Tibial nerve (tissue), 4 donors: ENCODE data around the gene DDB1. TPM values are rescaled to one million over a fixed set of nuclear protein-coding genes. Genes with fewer than 3 reads are reported as not detected.

Source experiments
- DNase-seq, 2 donors: peaks; one replicate each; pipeline ENCODE4 v3.0.0-alpha.2; 2019; ENCODE audit warnings: low spot score in 2 of 2
- H3K27ac ChIP-seq, 4 donors: fragments of 200-600 bp; sonication (generic) in 3 of 4; one replicate each; pipeline ENCODE4 v1.5.1; 2017 to 2019; ENCODE audit warnings: mild to moderate bottlenecking in 1 of 4
- H3K27me3 ChIP-seq, 2 donors: fragments of 200-600 bp; sonication (generic) in 1 of 2; one replicate each; pipeline versions ENCODE4 v1.5.1 to v1.6.0; 2017 to 2019
- H3K36me3 ChIP-seq, 3 donors: fragments of 200-600 bp; sonication (generic); one replicate each; pipeline ENCODE4 v1.5.1; 2018 to 2019
- H3K4me1 ChIP-seq, 4 donors: fragments of 200-600 bp; sonication (generic) in 3 of 4; one replicate each; pipeline ENCODE4 v1.5.1; 2017 to 2019
- H3K4me3 ChIP-seq, 4 donors: fragments of 200-600 bp; sonication (generic) in 3 of 4; one replicate each; pipeline ENCODE4 v1.5.1; 2017 to 2019; ENCODE audit warnings: mild to moderate bottlenecking in 1 of 4, moderate library complexity in 1 of 4
- H3K9me3 ChIP-seq, 4 donors: fragments of 200-600 bp; sonication (generic) in 3 of 4; one replicate each; pipeline ENCODE4 v1.5.1; 2017 to 2019
- CTCF ChIP-seq, 5 experiments: fragments of 200-600 bp in 3 of 5; fragments of 450-650 bp in 2 of 5; sonication (generic) in 3 of 5; IDR thresholded peaks; one replicate each; pipeline ENCODE4 v1.5.1; 2016 to 2019; ENCODE audit warnings: antibody characterized with exemption in 5 of 5, mild to moderate bottlenecking in 3 of 5, moderate library complexity in 2 of 5
- EP300 ChIP-seq, 2 donors: sonication (generic); formaldehyde crosslinking; IDR thresholded peaks; one replicate each; pipeline ENCODE4 v1.6.1; 2017; ENCODE audit warnings: antibody characterized with exemption in 2 of 2, mild to moderate bottlenecking in 1 of 2
- POLR2A ChIP-seq, 2 donors: fragments of 450-650 bp; IDR thresholded peaks; one replicate each; pipeline ENCODE4 v1.6.1; 2017; ENCODE audit warnings: antibody characterized with exemption in 2 of 2, mild to moderate bottlenecking in 2 of 2, moderate library complexity in 2 of 2
- WGBS, 2 donors: methylation state at CpG; one replicate each; pipeline ENCODE4 v1.1.5; 2018; 5-methylcytosine and 5-hydroxymethylcytosine counted together
- total RNA-seq, 4 donors: library from RNA; depleted of rRNA; stranded (reverse); fragments of >200 nt; gene quantifications; one replicate each; pipeline ENCODE4 v1.1.0, GENCODE V29; 2016

Gene DDB1
- total RNA-seq, 4 donors from 2014 or later: 100 to 138 (median 113) TPM

DNA sequence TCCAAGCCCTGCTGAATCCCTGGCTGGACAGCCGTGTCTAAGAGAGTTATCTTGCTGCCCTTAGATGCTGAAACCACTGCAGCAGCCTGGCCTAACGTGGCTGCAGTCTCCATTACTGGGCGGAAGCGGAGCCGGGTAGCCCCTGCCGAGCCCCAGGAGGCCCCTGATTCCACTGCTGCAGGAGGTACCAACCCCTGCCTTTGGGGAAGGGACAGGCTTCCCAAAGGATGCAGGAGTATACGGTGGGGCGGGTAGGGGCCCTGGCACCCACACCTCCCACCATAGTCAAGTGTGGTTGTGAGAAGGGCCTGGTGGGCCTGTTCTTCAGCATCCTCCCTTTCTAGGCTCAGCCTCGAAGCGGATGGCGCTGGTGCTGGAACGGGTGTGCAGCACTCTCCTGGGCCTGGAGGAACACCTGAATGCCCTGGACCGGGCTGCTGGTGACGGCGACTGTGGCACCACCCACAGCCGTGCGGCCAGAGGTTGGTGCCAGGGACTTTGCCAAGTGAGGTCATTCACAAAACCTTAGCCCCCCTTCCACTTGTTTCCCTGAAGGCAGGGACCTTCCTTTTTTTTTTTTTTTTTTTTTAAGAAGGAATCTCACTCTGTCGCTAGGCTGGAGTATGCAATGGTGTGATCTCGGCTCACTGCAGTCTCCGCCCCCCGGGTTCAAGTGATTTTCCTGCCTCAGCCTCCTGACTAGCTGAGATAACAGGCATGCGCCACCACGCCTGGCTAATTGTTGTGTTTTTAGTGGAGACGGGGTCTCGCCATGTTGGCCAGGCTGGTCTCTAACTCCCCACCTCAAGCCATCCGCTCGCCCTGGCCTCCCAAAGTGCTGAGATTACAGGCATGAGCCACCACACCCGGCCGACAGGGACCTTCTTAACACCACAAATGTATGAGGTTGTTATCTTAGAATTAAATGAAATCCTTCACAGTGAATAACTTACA lies 11.2 kb upstream of the DDB1 start:
- H3K36me3 ChIP-seq: peaks cover 0 to 90% (median 0%) of the 10 kb centered on the region in 3 donors
- DNase-seq: no peak

DNA sequence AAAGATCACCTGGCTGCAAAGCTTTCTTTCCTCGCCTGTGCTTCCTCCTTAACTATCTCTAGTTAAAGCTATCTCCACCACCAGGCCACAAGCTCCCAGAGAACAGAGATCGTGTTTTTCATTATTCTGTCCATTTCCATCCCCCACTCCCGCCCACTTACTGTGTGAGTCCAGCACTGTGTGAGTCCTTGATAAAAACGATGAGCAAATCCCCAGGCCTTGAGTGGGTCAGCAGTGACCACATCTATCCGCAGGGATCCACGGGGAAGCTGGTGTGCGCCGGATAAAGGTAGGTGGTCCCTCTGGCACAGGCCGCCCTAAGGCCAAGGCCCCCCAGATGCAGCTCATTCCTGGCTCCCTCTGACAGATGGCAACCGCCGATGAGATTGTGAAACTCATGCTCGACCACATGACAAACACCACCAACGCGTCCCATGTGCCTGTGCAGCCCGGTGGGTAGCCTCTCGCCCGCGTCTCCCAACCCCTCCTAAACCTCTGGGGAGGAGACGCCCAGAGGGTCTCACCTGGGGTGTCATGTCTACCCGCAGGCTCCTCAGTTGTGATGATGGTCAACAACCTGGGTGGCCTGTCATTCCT lies 9.4 kb upstream of the DDB1 start:
- Histone ChIP-seq H3K4me1 (peaks cover 0 to 4% (median 0%) of the 10 kb centered on the region in 4 donors), H3K27ac (no peak overlapping the region), H3K9me3 (no peaks in the 10 kb centered on the region), H3K27me3 (no peaks in the 10 kb centered on the region), H3K36me3 (peaks cover 0 to 88% (median 0%) of the 10 kb centered on the region in 3 donors), H3K4me3 (no peak overlapping the region)
- DNase-seq: no peak
- TF ChIP-seq POLR2A (IDR thresholded peaks at IDR 0.05) (no peak), CTCF (IDR thresholded peaks at IDR 0.05) (no peak), EP300 (IDR thresholded peaks at IDR 0.05) (no peak)
- WGBS, 2 donors: 83 to 84% methylated on average over 20 of the region's 20 CpGs

More for the DNA sequence above, 11.2 kb upstream of the DDB1 start:
- no peak overlapping the region for H3K27ac ChIP-seq
- TF ChIP-seq CTCF (IDR thresholded peaks at IDR 0.05) (no peak), EP300 (IDR thresholded peaks at IDR 0.05) (no peak), POLR2A (IDR thresholded peaks at IDR 0.05) (no peak)
- H3K4me3 ChIP-seq: no peak overlapping the region
- no peaks in the 10 kb centered on the region for H3K27me3 ChIP-seq
- WGBS, 2 donors: 88 to 92% methylated on average over 28 to 29 of the region's 29 CpGs
- H3K9me3 ChIP-seq: no peaks in the 10 kb centered on the region
- H3K4me1 ChIP-seq: peaks cover 0 to 4% (median 0%) of the 10 kb centered on the region in 4 donors

DNA sequence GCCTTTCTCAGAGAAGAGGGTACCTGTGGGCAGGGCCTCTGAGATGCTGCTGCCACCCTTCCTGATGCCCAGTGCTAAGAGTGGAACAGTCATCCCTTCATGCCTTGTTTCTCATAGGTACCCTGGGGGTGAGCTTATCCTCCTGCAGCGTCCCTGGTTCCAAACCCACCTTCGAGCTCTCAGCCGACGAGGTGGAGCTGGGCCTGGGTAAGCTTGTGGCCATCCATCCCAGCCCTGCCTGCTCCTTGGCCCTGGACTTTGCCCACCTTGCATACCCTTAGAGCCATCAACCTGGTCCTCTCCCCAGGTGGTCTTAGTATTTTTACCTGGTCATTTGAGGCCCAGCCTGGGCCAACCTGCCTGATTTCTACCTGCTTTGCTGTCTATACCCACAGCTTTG lies 8.8 kb upstream of the DDB1 start:
- no peaks in the 10 kb centered on the region for H3K27me3 ChIP-seq
- H3K4me1 ChIP-seq: peaks cover 0 to 5% (median 0%) of the 10 kb centered on the region in 4 donors
- no peak for TF ChIP-seq POLR2A (IDR thresholded peaks at IDR 0.05)
- TF ChIP-seq EP300 (IDR thresholded peaks at IDR 0.05): no peak
- no peak for TF ChIP-seq CTCF (IDR thresholded peaks at IDR 0.05)
- 86 to 100% methylated on average over 4 of the region's 4 CpGs for WGBS, 2 donors
- H3K9me3 ChIP-seq: no peaks in the 10 kb centered on the region
- H3K36me3 ChIP-seq: peaks cover 0 to 82% (median 0%) of the 10 kb centered on the region in 3 donors
- H3K4me3 ChIP-seq: no peak overlapping the region
- no peak for DNase-seq
- H3K27ac ChIP-seq: no peak overlapping the region

GRCh38 chr11:61340979-61341378 lies 8.1 kb upstream of the DDB1 start:
- no peak for TF ChIP-seq CTCF (IDR thresholded peaks at IDR 0.05)
- no peak for TF ChIP-seq EP300 (IDR thresholded peaks at IDR 0.05)
- TF ChIP-seq POLR2A (IDR thresholded peaks at IDR 0.05): no peak
- Histone ChIP-seq H3K9me3 (no peaks in the 10 kb centered on the region), H3K4me1 (peaks cover 0 to 12% (median 0%) of the 10 kb centered on the region in 4 donors), H3K27me3 (no peaks in the 10 kb centered on the region), H3K36me3 (peaks cover 0 to 75% (median 0%) of the 10 kb centered on the region in 3 donors), H3K27ac (no peak overlapping the region), H3K4me3 (no peak overlapping the region)
- WGBS, 2 donors: 92 to 94% methylated on average over 2 of the region's 2 CpGs
- DNase-seq: no peak

DNA sequence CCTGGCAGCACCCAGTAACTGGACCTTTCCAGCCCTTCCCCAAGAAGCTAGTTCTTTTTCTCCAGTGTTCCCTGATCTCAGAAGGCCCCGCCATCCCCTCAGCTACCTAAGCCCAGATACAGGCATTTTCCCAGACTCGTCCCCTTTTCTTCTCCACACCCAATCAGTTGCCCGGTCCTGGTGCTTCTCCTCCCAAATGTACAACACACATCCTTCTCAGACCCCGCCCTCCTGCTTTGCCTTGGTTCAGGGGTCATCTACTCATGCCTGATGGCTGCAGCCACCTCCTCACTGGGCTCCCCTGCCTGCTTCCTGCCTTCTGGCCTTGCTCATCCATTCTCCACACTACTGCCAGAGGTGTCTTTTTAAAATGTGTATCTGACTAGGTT lies 6.6 kb upstream of the DDB1 start:
- no peak for DNase-seq
- no peak for TF ChIP-seq CTCF (IDR thresholded peaks at IDR 0.05)
- no peak for TF ChIP-seq EP300 (IDR thresholded peaks at IDR 0.05)
- TF ChIP-seq POLR2A (IDR thresholded peaks at IDR 0.05): no peak
- WGBS, 2 donors: 84 to 90% methylated on average over 4 of the region's 4 CpGs
- H3K4me1 ChIP-seq: peaks cover 0 to 18% (median under 1%) of the 10 kb centered on the region in 4 donors
- H3K27me3 ChIP-seq: no peaks in the 10 kb centered on the region
- H3K4me3 ChIP-seq: no peak overlapping the region
- no peaks in the 10 kb centered on the region for H3K9me3 ChIP-seq
- H3K36me3 ChIP-seq: peaks cover 0 to 62% (median 0%) of the 10 kb centered on the region in 3 donors
- no peak overlapping the region for H3K27ac ChIP-seq
